Endometrium (tissue), 2 donors: ENCODE data around the gene SLC2A9.

Experiments used
- FAIRE-seq: peaks from 2 replicates; lab custom pipeline; 2012; peaks lifted over from hg19 to GRCh38; lab: Jason Lieb, UNC
- donor health status: control.
- donor health status: control.

SLC2A9 gene

DNA sequence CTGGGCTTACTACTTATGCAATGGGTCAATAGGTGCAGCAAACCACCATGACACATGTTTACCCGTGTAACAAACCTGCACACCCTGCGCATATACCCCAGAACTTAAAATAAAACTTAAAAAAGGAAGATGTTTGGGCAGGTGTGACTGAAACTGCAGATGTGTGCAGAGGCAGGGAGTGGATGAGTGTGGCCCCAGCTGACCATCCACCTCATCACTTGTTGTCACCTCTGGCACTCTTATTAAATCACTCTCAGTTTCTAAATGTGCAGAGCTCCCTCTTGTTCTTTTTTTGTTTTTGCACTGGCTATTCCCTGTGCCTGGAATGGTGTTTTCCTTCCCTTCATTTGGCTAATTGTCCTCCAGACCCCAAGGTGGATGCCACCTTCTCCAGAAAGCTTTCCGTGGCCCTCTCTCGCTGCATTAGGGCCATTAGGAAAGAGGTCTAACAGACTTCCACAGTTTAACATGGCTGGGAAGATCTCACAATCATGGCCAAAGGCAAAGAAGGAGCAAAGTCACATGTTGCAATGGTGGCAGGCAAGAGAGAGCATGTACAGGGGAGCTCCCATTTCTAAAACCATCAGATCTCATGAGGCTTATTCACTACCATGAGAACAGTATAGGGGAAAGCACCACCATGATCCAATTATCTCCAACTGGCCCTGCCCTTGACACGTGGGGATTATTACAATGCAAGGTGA is 58.5 kb downstream of the SLC2A9 start:
- FAIRE-seq, result no peak

DNA sequence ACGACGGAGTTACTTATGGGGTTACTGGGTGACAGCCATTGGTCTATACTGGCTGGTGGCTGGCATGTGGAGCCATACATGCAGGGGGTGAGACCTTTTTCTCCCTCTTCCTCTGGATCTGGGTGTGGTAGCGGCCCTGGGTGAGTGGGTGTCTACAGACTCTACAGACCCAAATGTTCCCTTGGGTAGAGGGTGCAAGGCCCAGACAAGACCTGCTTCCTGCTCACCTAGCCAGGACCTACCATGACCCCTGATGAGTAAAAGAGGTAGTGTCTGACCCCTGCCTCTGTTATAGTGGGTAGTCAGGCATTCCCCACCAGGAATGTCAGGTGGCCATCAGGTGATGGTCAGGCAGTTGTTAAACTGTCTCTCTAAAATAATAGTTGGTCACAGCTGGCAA is 66.8 kb downstream of the SLC2A9 start:
- no peak for FAIRE-seq

DNA sequence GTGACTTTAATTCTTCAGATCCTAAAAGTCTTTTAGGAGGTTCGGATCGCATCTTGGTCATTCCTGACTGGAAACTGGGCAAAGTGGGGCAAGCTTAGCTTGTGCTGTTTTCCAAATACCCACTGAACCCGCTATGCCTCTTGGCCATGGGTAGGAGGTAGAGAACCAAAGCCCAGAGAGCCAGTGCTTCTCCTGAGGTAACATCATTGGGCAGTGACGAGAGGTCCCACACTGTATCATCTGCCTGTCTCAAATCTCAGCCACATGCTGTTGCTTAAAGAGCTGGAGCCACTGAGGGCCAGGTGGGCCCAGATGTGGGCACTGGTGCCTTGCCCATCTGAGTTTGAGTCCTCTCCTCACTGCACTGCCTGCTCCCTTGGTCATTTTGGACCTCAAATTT is 68.2 kb downstream of the SLC2A9 start:
- no peak for FAIRE-seq

DNA sequence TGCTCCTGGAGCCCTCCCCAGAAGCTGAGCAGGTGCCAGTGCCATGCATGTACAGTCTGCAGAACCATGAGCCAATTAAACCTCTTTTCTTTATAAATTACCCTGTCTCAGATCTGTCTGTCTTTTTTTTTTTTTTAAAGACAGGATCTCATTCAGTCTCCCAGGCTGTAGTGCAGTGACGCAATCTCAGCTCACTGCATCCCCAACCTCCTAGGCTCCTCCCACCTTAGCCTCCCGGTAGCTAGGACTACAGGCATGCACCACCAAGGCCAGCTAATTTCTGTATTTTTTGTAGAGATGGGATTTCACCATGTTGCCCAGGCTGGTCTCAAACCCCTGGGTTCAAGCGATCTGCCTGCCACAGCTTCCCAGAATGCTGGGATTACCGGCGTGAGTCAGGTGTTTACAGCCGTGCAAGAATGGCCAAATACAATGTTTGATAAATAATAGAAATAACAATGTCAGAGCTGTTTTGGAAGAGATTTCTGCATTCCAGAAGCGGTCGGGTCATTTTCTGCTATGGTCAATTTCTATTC is 68.8 kb downstream of the SLC2A9 start:
- no peak for FAIRE-seq

DNA sequence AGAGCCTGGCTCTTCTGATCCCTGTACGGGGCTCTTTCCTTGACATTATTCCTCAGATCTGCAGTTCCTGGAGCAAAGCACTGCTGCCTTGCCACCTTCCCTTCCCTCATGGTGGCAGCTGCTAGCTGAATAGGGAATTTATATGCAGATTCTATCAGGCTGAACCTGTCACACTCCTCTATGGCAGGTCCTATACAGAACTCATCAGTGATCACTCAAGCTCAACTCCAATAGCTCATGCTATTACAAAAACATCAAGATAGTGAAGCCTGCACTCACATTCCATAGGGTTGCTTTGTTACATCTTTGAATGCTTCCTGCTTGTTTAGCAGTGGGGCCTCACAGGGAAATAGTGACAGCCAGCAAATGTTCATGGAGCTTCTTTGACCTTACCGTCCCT is 71.7 kb downstream of the SLC2A9 start:
- no peak for FAIRE-seq

DNA sequence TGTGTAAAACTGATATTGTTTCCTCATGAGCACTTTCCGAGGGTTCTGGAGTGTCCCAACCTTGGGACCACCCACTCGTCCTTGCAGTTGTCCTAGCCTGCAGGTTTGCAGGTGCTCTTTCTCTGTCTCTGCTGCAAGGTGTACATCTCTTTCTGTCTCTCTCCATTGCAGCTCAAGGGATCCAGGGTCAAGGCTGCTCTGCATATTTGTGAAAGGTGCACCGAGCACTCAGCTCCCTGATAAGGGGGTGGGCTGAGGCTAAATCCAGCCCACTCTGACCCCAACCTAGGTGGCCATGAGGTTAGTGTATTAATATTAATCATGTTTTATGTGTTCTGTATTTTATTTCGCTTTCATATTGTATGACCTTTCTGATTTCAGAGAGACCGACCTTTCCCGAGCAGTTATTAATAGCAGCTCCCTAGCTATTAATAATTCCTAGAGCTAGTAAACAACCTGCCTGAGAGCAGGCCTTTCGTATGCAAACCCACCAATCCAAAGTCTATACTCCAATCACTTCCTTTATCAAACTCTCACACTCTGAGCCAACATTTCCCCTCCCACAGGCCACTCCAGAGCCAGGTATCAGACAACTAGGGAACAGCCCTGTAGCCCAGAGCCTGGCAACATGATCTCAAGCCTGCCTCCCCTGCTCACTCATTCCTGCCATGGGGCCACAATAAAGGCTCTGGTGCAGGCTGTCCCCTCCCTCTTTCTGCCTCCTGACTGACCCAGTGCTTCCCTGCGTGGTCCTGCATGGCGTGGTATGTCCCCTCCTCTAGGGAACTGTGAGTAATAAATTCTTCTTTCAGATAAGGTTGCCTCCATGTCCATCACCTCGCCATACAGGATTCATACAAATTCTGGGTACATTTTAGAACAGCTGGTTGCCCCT is 73.9 kb downstream of the SLC2A9 start:
- no peak for FAIRE-seq

DNA sequence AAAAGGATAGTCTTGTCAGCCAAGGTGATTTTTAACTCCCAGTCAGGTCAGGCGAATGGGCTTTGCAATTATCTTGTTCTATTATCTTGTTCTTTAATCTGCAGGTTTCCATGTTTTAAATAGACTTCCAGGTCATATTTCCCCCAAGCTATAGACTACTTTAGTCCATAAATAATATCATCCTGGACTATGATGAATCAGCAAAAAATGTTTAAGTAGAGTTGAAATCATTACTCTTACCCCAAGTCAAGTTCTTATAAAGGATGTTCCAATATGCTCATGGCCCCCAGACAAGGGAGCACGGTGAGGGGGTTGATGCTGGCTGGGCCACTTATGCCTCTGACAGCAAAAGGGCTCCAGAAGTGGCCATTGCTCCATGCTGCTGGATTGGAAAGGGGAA is 75.1 kb downstream of the SLC2A9 start:
- FAIRE-seq, result no peak

DNA sequence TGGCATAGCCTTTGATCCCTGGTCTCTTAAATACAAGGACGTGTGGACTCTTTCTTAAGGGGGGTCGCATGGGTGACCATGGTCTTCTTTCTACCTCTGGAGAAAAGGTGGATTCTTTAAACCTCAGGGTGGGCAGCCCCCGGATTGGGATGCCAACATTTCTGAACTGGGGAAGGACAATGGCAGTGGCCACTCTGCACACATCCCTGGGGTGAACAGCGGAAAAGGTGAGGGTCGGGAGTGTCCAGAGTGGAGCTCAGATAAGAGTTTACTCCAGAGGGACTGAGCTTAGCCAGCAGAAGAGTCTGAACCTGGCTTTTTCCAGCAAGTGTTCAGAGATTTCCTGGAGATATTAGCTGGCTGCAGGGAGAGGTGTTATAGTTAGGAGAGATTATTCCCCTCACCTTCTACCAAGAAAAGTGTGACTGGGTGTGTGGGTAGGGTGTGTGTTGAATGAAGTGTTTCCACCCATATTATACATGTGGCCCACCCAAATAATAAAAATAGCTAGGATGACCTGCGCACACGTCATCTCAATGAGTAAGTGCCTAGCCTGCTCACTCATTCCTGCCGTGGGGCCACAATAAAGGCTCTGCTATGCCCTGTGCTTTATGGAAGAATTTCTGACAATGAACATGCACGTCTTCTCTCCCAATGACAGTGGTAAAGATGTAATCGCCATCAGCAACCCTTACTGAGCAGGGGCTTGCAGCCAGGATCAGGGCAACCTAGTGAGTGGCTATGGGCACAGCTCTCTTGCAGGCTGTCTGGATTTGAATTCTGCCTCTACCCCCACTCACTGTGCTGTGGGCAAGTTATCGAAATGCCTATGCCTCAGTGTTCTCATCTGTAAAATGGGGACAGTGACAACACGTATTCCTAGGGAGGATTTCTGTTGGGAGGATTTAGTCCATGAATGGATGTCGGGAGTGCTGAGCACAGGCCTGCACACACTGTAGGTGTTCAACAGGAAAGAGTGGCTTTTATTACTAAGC is 76.6 kb downstream of the SLC2A9 start:
- no peak for FAIRE-seq

DNA sequence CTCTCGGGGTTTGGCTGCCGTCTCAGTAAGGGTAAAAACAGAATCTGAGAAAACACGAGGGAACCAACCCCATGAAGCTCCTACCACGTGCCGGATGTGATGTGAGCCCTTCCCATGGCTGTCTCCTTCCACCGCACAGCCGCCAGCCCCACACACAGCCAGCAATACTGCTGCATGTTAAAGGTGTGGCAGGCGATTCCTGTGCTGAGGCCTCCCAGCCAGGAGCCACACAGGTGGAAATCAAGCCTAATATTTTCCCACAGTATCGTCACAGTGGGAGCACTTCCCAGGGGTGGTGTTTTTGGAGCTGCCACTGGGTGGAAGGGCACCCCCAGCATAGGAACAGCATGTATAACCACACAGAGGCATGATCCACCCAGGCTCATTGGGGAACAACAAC is 77.5 kb downstream of the SLC2A9 start:
- FAIRE-seq, result no peak

DNA sequence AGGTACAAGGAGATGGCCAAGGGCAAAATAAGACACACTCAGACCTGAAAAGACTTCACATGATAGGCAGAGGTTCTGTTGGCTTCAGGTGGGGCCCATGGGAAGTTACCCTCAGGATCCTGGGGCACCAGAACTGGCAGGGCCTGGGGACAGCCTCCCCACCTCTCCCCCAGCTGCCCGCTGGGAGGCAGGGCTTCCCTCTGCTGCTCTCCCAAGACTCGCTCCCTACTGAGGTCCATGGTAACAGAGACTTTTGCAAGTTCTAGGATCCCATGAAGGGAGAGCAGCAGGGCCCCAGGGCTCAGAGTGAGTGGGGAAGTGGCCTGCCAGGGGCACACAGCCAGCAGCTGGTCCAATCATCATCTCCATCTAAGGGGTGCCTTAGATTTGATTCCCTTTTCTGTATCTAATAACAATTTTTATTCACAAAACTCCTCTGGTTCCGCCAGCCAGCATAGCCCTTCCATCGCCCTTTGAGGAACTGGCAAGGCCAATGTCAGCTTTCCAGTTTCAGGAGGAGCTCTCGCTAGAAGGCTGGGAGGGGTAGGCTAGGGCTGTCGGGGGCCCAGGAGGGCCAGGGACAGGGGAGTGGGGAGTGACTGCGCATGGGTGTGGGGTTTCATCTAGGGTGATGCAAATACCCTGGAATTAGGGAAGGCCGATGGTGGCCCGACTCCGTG is 78.2 kb downstream of the SLC2A9 start:
- no peak for FAIRE-seq

DNA sequence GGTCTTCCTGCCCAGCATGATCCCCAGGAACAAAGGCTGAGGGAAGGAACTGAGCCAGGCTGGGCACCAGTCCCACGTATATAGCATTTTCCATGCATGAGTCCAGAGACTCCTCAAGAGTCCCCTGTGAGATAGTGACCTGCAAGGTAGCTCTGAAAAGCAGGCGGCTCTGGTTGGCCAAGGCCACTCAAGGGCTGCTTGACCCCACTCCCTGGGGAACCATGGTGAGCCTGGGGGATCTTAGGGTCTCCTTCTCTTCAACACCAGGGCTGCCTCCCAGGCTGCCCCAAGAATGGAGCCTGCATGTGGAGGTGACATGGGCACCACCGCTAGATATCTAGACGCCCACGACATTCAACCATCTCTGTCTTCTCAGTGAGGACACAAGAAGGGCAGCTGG is 79.2 kb downstream of the SLC2A9 start:
- FAIRE-seq, result no peak

DNA sequence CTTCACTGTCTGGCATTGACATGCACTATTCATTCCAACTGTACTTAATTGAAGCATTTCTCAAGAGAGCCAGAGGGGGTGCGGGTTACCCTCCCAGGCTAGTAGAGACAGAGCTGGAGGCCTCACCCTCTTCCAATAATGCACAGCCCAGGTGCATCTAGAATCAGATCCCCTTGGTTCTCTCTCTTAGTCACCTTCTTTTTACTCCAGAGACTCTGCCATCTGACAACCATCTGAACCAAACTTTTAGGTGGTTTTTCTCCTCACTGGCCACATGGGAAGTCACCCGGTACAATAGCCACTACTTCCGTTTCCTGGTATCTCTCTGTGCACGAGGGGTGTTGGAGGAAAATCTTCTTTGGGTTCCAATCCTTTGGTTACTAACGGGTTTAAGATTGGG is 81.3 kb downstream of the SLC2A9 start:
- FAIRE-seq, result no peak

DNA sequence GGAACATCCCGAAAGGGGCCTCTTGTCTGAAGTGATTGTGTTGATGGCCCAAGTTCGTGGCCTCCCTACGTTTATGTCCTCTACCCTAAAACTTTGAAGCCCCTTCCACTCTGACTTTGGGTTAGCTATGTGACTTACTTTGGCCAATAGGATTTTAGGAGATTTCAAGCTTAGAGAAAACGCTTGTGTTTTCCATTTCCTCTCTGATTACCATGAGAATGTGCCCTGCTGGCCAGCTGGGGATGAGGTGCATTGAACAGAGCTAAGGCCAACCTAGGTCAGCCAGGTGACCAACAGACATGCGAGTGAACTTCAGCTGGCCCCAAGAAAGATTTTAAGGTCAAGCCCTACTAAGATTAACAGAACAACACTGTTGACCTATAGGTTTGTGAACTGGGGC is 82.4 kb downstream of the SLC2A9 start:
- no peak for FAIRE-seq

DNA sequence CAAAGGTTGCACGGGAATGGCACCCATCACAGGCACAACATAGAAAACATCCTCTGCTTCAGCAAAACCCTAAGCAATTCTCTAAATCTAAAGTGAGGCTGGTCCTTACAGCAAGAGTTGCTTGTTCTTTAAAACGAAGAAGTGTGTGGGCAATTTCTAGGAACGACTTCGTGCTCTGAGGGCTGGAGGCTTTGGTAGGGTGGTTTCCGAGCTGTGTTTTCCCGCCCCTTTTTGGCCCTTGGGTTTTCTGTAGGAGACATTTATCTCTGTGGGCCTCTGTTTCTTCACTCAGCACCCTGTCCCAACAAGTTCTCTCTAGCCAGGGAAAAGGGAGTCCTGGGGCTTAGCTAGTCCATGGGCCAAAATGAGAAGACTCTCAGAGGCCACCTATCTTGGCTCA is 84.2 kb downstream of the SLC2A9 start:
- FAIRE-seq, result no peak

DNA sequence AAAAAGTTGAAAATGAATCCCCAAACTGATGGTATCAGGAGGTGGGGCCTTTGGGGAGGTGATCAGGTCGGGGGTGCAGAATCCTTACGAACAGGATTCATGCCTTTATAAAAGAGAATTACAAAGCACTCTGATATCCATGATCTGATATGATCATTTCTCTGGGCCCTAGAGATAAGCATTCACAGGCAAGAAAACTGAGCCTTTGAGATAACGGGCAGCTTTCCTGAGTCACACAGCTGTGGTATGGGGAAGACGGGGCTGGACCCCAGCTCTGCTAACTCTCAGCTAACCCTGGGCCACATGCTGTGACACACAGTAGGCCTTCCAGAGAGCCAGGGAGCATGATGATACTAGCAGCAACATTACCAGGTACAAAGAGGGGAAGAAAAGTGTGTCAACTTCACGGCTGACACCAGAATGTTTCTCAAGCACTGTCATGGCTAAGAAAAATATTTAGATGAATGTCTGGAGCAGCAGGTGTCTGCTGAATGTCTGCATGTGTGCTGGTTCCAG is 85.1 kb downstream of the SLC2A9 start:
- no peak for FAIRE-seq

DNA sequence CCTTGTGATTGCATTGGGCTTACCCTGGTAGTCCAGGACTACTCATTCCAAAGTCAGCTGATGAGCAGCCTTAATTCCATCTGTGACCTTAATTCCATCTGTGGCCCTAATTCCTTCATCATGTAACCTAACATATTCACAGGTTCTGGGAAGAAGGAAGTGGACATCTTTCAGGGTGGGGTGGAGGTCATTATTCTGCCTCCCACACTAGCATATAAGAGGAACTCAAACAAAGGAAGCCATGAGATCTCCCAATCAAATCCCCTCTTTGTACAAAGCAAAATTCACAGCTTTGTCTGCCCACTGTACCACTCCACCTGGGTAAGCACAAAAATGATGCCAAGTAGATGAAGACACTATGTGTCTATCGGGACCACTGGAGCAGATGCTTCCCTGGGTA is 87.3 kb downstream of the SLC2A9 start:
- no peak for FAIRE-seq

DNA sequence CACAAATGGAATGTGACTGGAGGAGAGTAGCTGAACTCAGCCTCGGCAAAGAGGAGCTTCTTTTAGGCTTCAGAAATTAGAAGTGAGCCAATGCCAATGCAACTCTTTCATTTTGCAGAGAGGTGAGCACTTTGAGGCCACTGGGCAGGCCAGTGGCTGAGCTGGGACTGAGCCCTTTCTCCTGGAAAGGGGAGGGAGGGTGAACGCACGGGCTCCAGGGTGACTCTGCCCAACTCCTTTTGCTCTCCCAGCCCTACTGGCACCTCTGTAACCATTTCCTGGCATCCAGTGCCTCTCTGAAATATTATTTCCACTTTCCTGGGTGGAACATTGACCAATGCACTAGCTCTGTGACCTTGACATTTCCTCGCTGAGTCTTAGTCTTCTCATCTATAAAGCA is 88.1 kb downstream of the SLC2A9 start:
- no peak for FAIRE-seq

DNA sequence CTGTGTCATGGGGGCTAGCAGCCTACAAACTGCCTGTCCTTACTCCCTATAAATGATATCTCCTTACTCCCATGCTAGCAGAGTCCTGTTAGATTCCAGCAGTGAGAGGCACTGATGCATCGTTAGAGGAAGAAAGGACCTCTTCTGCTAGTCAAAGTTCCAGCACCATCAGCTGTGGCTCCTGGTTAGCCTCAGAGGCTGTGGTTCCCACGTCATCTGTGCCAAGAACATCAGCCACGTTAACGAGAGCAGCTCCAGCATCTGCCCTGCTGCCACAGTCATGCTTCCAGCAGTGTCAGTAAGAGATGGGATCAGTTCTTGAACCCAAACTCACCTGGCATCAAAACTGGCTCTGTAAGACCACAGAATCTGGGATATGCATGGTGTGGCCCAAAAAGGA is 88.5 kb downstream of the SLC2A9 start:
- FAIRE-seq, result no peak

DNA sequence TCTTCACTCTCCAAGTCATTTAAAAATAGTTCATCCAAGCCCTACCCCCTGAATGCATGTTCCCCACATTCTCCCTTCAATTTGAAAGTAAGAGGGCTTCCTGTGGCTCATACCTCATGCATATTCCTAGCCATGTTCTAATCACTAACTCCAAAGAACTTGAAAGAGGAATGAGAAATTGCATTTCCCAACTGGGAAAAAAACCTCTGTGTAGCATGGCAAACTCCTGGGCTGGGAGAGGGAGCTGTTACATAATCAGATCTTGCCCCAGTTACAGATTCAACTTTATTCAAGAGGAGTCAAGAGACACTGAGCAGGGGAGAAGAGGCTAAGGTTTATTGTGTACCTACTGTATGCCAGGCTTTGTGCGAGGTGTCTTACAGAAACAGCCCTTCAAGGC is 90.2 kb downstream of the SLC2A9 start:
- no peak for FAIRE-seq

DNA sequence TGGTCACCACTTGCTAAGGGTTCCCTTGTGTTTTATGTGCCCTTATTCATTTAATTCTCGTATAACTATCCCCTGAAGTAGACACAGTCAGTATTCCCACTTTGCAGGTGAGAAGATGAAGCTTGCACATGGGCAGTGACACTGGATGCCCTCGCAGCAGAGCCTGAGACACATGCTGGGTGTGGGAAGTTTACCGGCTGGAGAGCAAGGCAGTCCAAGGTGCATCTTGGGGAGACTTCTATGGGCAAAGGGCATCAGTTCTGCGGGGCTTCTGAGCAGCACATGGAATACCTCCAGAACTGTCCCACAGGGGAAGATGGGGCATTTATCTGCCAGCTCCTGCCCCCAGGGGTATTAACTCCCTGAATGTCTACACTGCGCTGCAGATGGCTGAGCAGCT is 92.2 kb downstream of the SLC2A9 start:
- FAIRE-seq, result no peak

DNA sequence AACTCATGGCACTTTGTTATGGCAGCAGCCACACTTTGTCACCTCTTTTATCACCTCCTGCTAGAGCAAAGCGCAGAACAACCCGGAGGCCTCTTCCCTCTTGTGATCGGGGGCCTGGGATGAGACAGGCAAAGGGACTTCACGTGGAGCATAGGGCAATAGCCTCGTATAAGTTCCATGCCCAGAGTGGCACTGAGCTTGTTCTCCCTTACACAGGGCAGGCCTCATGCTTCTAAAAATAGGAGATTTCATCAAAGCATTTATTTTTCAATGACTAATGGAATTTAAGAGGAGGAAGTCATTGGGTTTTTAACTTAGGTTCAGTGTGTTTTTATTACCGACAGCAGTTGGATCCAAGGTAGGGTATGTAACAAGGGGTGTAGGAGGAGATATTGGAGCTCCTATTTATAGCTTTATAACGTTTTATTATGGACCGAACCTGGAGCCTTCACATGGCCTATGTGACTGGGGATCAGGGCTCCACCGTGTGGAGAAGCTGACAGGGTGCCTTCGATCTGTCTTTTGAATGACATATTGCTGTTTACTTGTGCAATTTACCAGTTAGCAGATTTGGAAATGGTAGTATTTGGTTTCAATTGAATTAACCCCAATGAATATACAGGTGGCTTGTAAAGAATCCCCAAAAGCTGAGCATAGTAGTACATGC is 93.8 kb downstream of the SLC2A9 start:
- no peak for FAIRE-seq
